NCI-H345 treated with DMSO at 0.1 percent for 48 hours (cell line): ENCODE data around the gene B3GAT1.

ENCODE experiments used
- DNase-seq: peaks from one replicate; lab custom pipeline; 2025; ENCODE audit not compliant: unreplicated experiment; lab: John Stamatoyannopoulos, UW

Gene B3GAT1

DNA sequence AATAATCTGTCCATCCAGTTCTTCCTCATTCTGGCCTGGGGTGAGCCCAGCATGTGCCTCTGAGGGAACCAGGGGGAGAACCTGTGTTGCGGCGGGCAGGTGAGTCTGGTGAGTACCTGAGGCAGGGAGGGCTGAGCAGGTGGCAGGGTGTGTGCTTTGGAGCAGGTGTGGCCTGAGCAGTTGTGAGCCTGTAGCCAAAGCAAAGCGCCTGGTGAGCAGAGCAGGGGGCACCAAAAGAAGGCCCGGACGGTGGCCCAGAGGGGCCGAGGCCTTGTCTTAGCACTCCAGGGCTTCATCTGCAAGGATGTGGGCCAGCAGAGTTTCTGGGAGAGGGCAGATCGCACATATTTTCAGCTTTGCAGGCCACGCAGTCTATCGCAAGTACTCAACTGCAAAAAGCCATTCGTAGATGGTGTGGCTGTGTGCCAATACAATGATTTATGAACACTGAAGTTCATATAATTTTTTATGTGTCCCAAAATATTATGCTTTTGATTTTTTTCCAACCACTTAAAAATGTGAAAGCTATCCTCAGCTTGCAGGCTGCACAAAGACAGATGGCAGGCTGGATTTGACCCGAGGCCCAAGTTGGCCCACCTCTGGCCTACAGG, 71.6 kb downstream of the B3GAT1 start:
- no peak for DNase-seq

DNA sequence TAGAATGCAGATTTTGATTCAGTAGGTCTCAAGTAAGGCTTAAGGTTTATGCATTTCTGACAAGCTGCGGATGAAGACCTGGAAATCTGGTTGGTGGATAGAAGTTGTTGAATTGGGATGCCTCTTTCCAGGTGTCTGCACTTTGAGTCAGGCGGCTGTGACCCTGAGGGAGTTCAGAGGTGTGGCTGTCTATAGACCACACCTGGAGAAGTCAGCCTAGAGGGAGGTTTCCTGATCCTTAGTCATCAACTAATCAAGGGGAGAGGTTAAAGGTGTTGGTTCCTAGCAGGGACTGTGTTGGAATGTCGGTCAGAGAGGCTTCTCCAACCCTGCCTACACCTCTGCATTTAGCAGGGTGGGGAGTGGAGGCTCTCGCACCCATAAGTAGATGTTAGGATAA, 72.3 kb downstream of the B3GAT1 start:
- DNase-seq, result no peak

DNA sequence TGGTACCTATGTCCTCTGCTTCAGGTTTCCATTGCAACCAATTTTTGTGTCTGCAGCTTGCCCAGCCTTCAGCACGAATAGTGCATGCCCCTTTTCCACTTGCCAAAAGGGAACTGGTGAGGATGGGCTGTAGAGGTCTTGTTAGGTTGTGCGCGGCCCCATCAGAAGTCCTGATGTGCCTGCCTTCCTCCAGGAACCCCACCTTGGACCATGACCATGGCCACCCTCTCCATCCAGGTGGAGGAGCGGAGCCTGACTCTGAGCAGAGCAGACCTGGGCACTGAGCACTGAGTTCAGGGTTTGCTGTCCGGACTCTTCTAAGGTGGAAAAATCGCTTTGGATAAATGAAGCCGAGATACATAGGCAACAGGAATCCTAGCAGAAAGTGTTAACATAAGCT, 73.4 kb downstream of the B3GAT1 start:
- no peak for DNase-seq

DNA sequence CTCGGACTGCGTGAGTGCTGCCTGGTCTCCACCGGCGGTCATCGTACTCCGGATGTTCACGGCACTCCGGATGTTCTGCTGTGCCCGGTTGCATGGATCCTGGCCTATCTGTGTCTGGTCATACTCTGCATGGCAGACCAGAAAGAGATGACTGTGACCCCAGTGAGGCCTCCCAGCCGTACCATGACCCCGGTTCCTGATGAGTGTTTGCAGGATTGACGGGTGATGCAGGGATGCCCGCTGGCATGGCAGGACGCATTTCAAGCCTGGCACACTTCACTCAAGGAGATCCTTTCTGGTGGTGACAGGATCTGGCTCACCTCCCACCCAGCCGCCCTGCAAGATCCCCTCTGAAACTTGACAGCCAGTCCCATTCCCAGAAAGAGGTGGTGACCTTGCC, 74.0 kb downstream of the B3GAT1 start:
- no peak for DNase-seq

DNA sequence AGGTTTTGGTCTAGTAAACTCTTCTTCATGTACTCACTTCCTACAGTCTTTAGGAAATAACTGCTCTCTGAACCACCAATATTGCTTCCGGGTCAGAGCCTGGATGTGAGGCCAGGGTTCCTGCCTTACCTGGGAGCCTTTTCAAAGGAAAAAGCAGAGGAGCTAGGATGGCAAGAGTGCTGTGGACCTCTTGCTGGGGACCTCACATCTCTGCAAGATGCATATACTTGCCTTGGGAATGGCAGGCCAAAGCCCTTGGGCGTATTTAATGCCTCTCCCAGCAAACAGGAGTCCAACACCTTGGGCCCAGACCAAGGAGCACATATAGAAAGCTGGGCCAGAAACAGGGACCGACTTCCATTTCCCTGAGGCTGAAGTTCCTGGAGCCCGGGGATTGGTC, 75.0 kb downstream of the B3GAT1 start:
- DNase-seq, result no peak

DNA sequence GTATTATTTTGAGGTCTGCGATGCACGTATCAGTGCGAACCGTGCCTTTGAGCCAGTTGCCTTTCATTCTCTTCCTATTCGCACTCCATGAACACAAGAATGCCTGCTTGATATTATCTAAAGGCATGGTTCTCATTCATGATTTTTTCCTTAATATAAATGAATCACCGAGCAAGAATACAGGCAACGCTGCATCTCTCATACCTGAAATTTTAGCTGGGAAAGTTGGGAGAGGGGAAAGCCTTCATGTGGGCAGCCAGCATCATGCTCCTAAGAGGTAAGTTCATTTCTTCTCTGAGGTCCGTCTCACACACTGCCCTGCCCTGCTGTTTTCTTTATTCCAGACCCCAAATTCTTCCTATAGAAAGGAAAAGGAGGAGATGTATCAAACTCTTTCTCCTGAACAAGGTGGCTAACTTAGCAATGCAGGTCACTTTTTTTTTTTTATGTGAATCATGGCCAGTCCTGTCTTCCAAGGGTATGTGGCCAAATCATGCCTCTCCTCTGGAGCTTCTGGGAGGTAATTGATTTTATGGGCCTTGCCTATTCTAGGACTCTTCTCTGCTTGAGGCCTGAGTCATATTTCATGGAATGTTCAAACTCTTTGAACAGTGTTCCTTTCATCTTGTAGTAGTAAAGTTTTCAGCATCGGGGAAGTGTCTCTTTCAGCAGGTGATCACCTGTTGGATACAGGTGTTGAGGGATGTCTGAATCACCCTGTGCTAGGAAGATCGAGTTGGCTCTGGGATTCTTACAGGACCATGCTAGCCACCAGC, 77.1 kb downstream of the B3GAT1 start:
- DNase-seq, result no peak

DNA sequence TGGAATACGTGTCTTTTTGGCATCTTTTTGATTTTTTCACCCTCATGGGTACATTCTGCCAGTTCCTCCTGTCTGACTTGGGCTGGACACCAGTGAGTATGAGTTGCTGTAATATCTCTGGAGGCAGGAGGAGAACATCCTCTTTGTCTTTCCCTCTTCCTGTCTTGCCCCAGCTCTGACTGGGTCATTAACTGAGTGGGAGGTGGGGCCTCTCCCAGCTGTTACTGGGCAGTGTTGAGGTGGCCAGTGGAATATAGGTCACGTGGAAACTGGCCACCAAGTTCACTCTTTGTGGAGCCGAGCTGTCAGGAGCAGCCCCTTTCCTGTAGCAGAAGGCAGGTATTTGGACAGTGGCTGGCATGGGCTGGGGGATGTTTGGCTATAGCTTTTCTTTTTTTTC, 78.1 kb downstream of the B3GAT1 start:
- DNase-seq, result no peak

DNA sequence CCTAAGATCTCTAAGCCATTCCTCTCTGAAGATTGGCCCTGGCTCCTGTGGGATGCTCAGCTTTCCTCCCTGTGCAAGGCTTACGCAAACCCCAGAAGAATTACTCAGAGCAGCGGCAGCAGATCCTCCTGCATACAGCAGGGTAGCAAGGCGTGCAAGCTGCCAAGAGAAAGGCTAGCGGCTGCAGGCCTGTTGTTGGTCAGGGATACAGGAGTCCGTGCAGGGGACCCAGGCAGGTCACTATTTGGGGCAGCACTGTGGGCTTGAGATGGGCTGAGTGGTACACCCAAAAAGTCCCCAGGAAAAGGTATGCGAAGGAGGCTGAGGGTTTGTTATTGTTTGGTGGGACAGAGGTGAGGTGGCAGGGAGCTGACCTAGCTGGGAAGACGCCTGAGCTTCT, 78.7 kb downstream of the B3GAT1 start:
- no peak for DNase-seq

DNA sequence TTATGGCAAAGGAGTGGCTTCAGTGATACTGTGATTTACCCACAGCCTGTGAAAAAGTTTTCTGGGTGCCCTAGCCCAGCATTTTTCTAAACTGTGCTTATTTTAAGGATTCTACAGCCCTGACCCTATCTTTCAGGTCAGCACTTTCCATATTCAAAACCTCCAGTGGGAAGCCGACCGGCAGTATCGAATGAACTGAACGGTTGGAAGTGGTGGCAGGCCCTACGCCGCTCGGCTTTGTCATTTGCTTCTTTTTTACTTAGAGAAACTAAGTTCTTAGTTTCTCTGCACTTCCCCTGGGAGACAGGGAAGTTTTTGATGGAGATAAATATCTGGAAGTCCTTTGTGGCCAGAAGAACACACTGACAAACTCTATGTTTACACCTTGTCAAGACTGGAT, 79.3 kb downstream of the B3GAT1 start:
- no peak for DNase-seq

DNA sequence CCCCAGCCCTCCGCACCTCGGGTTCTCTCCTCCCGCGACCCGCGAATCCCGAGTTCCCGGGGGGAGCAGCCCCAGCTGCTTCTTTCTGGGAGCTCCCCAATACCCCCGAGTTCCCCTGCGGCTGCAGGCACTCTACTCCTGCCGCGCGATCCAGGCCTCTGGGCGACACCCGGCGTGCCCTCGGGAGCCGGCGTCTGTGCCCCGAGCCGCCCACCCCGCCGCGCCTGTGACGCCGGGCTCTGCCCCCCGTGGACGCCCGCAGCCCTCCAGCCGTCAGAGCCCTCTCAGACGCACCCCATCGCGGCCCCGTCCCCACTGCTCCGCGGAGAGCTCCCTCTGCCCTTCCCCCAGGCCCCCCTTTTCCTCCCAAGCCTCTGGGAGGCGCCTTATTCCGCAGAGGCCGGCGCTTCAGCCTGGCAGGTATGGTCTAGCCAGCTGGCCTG, 79.8 kb downstream of the B3GAT1 start:
- DNase-seq, result no peak

DNA sequence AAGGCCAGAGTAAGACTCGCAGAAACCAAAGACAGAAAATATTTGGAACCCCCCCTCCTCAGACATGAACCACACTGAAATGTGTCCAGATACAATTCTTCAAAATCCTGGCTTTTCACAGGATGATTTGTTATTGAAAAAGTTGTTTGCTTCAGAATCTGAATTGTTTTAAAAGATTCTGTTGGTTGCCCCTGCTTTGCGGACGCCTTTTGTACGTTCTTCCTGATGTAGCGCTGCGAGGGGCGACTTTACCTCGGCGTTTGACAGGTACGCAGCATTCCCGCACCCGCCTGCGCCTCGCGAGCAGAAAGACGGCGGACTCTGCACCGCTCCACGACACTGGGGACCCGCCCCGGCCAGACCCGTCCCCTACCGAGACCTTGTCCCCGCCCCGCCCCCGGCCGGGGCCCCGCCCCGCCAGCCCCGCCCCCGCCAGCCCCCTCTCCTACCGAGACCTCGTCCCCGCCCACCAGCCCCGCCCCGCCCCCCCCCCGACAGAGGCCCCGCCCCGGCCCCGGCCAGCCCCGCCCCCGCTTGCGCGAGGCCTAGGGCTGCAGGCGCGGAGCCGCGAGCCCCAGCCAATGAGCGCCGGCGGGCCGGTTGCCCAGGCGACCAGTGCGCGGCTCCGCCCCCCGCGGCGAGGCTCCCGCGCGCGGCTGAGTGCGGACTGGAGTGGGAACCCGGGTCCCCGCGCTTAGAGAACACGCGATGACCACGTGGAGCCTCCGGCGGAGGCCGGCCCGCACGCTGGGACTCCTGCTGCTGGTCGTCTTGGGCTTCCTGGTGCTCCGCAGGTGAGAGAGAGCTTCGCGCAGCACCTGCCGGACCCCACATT, 80.5 kb downstream of the B3GAT1 start, which contains the start of gene GLB1L2:
Gene GLB1L2, plus strand, starts transcription at position 635 of the 835 bp plus-strand sequence. Its CDS starts 74 bp downstream, at position 709.
- DNase-seq, result peak; percentile 69

DNA sequence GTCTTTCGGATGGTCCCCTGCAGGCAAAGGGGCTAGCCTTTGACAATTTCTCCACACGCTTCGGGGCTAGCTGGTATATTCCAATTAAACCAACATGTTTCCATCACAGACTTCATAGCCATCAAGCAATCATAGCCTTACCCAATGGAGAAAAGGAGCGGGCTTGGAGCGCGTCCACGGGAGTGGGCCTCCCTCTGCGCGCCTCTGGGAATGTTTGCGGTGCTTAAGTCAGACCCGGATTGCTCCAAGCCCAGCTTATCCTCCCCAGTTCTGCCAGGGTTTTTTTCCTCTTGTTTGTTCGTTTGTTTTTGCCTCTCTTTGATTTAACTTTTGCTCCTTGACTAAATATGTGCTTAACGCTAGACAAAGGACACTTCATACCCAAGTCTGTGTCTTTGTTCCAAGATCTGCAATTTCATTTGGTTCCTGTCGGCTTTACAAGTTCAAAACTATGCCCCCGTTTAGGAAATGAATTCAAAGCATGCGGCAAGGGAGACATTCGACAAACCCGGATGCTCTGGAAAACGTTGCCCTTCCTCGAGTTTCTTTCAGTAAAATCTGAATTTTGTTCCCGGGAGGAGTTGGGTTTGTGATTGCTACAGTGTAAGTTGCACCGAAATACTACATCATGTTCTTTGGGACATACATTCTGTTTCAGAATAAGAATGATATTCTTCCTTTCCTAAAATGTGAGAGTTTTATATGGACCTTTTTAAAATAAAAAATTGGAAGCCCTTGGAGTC, 81.3 kb downstream of the B3GAT1 start:
- no peak for DNase-seq
